NCI-H345 treated with DMSO at 0.1 percent for 48 hours (cell line): Measurements from ENCODE around the gene PLPPR1.

Experiments used
- DNase-seq: peaks from one replicate; lab custom pipeline; 2025; ENCODE audit not compliant: unreplicated experiment; lab: John Stamatoyannopoulos, UW

The PLPPR1 gene

GRCh38 chr9:101201630-101202029 lies 173.1 kb downstream of the PLPPR1 start:
- no peak for DNase-seq

- DNase-seq: no peak
Measured at GRCh38 chr9:101209670-101210069, 181.1 kb downstream of the PLPPR1 start.

- no peak for DNase-seq
Measured at GRCh38 chr9:101212661-101213060, 184.1 kb downstream of the PLPPR1 start.

- DNase-seq: no peak
Measured at GRCh38 chr9:101219030-101219429, 190.5 kb downstream of the PLPPR1 start.

- DNase-seq: no peak
Measured at GRCh38 chr9:101220341-101220740, 191.8 kb downstream of the PLPPR1 start.

GRCh38 chr9:101225271-101225670 lies 196.7 kb downstream of the PLPPR1 start:
- no peak for DNase-seq

- DNase-seq: no peak
Measured at GRCh38 chr9:101226161-101226560, 197.6 kb downstream of the PLPPR1 start.

- DNase-seq: no peak
Measured at GRCh38 chr9:101226803-101227202, 198.3 kb downstream of the PLPPR1 start.

- DNase-seq: no peak
Measured at GRCh38 chr9:101229606-101230005, 201.1 kb downstream of the PLPPR1 start.

GRCh38 chr9:101232405-101232977 lies 204.0 kb downstream of the PLPPR1 start:
- DNase-seq: no peak

GRCh38 chr9:101235105-101235866 lies 206.8 kb downstream of the PLPPR1 start:
- peak; percentile 35 for DNase-seq

- DNase-seq: no peak
Measured at GRCh38 chr9:101242651-101243050, 214.1 kb downstream of the PLPPR1 start.

GRCh38 chr9:101246691-101247090 lies 218.2 kb downstream of the PLPPR1 start:
- no peak for DNase-seq

GRCh38 chr9:101247297-101247696 lies 218.8 kb downstream of the PLPPR1 start:
- DNase-seq: no peak

- no peak for DNase-seq
Measured at GRCh38 chr9:101254733-101255433, 226.4 kb downstream of the PLPPR1 start.

- no peak for DNase-seq
Measured at GRCh38 chr9:101264727-101265126, 236.2 kb downstream of the PLPPR1 start.

GRCh38 chr9:101265261-101265660 lies 236.7 kb downstream of the PLPPR1 start:
- DNase-seq: no peak

GRCh38 chr9:101268426-101268825 lies 239.9 kb downstream of the PLPPR1 start:
- no peak for DNase-seq

GRCh38 chr9:101269591-101270283 lies 241.2 kb downstream of the PLPPR1 start:
- no peak for DNase-seq

- no peak for DNase-seq
Measured at GRCh38 chr9:101270302-101270701, 241.8 kb downstream of the PLPPR1 start.

- no peak for DNase-seq
Measured at GRCh38 chr9:101271102-101271501, 242.6 kb downstream of the PLPPR1 start.
